NCI-H460 (cell line): ENCODE data around the gene CUL4A. TPM values are rescaled to one million over a fixed set of nuclear protein-coding genes. Genes with fewer than 3 reads are reported as not detected.

Experiments used
- DNase-seq: peaks from one replicate; pipeline ENCODE4 v3.0.0-alpha.2; 2016; ENCODE audit warnings: low read depth; ENCODE audit errors: extremely low read depth
- total RNA-seq: library from RNA; depleted of rRNA; stranded (reverse); fragments of >200 nt; shearing (Covaris generic); gene quantifications from 2 replicates; pipeline ENCODE4 v1.2.3, GENCODE V29; 2014

The CUL4A gene
- total RNA-seq, 1 experiment from 2014 or later = 151 TPM

- DNase-seq = no peak
Observed at GRCh38 chr13:113207460-113207859, 2.0 kb upstream of the CUL4A start.

- DNase-seq = no peak
Observed at GRCh38 chr13:113207890-113208420, 1.5 kb upstream of the CUL4A start.

- peak; percentile 78 for DNase-seq
Observed at GRCh38 chr13:113208421-113209335, 735 bp upstream of the CUL4A start, which contains the start of gene PCID2. PCID2 (minus strand) TSS chr13:113208669; CDS start chr13:113208634, 35 bp downstream.

- DNase-seq = no peak
Observed at GRCh38 chr13:113209759-113210421, 477 bp downstream of the CUL4A start.

GRCh38 chr13:113210833-113211232 is 1.4 kb downstream of the CUL4A start:
- DNase-seq = no peak

- DNase-seq = no peak
Observed at GRCh38 chr13:113211774-113212173, 2.4 kb downstream of the CUL4A start.

GRCh38 chr13:113216254-113217048 is 7.0 kb downstream of the CUL4A start:
- DNase-seq = no peak

- DNase-seq = no peak
Observed at GRCh38 chr13:113218586-113218985, 9.2 kb downstream of the CUL4A start.

GRCh38 chr13:113219256-113219940 is 10.0 kb downstream of the CUL4A start:
- DNase-seq = no peak

GRCh38 chr13:113220141-113220598 is 10.8 kb downstream of the CUL4A start:
- DNase-seq = no peak

- no peak for DNase-seq
Observed at GRCh38 chr13:113220877-113221276, 11.5 kb downstream of the CUL4A start.

GRCh38 chr13:113223070-113223469 is 13.7 kb downstream of the CUL4A start:
- no peak for DNase-seq

GRCh38 chr13:113224486-113224885 is 15.1 kb downstream of the CUL4A start:
- no peak for DNase-seq

- no peak for DNase-seq
Observed at GRCh38 chr13:113225515-113225914, 16.1 kb downstream of the CUL4A start.

GRCh38 chr13:113226873-113227450 is 17.5 kb downstream of the CUL4A start:
- DNase-seq = no peak

GRCh38 chr13:113229161-113229560 is 19.7 kb downstream of the CUL4A start:
- DNase-seq = no peak

GRCh38 chr13:113229791-113230190 is 20.4 kb downstream of the CUL4A start:
- no peak for DNase-seq

- no peak for DNase-seq
Observed at GRCh38 chr13:113231306-113232207, 22.1 kb downstream of the CUL4A start.
